Measurements from ENCODE around the gene KEL.

The KEL gene

GRCh38 chr7:142927085-142927745 is 34.9 kb downstream of the KEL start:
- DNase-seq: no peak

DNA sequence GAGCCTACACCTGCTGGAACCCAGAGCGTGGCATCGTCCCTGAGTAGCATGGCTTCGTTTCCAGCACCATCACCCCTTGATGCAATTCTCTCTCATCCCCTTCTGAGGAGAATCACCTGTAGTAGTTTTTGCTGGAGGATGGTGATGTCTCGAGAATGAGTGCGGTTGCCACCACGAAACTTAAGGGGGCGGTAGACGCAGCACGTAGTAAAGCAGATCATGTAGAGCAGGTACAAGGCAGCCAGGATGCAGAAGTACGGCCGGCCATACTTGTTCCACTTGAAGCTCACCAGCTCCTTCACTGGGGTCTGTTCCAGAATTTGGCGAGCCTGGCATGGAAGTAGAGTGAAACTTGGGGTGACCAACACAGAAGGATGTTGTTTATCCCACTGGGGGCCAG is 36.8 kb downstream of the KEL start:
- no peak for DNase-seq

DNA sequence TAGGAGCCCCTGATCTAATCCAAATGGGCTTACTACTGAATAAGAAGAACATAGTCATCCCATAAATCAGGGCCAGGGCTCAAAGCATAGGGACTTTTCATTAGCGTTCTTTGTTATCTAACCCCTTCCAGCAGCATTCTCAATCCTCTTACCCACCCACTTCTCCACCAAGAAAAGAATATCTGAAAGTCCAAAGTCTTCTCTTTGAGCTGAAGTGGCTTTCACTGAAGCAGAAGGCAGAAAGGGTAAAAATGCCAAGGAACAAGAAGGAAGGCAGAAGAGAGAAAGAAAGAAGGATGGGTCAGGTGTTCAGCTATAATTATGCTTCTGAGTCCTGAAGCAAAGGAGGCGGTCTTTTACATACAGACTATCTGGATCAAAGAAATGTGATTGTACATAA is 38.8 kb downstream of the KEL start:
- DNase-seq: no peak

GRCh38 chr7:142919656-142920055 is 42.5 kb downstream of the KEL start:
- DNase-seq: no peak

GRCh38 chr7:142918901-142919300 is 43.3 kb downstream of the KEL start:
- no peak for DNase-seq

DNA sequence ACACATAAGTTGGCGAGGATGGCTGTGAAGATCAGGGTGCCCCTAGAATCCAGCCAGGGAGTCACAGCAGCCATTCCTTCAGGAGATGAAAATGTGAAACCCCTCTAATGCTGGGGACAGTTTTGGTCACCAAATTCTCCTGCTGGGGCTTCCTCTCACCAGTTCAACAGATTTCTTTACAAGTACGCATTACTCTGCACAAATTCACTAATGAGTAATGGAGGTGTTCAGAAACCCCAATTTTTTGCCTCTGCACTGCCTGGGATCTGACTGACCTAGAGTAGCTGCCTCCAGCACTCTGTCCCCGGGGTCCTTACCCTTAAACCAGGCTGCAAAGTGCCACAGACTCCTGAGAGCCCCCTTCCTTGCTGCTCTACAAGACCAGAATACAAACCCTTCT is 44.7 kb downstream of the KEL start:
- no peak for DNase-seq

DNA sequence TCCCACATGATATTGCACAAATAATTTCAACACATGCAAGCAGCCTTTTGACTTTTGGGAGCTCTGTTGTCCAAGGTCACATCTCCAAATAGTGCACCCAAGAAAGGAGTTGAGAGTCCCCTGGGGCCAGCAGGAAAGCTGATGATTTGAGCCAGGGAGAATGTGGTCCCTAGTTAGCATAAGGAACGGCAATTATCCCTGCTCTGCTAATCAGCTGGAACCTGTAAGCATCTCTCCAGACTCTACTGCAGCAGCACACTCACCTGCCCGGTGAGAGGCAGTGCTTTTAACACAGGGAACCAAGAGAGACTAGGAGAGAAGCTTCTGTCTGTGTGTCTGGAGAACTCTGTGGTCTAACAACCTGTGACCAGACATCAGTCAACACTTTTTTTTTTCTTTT is 45.7 kb downstream of the KEL start:
- DNase-seq: no peak

GRCh38 chr7:142915315-142915714 is 46.8 kb downstream of the KEL start:
- DNase-seq: no peak

DNA sequence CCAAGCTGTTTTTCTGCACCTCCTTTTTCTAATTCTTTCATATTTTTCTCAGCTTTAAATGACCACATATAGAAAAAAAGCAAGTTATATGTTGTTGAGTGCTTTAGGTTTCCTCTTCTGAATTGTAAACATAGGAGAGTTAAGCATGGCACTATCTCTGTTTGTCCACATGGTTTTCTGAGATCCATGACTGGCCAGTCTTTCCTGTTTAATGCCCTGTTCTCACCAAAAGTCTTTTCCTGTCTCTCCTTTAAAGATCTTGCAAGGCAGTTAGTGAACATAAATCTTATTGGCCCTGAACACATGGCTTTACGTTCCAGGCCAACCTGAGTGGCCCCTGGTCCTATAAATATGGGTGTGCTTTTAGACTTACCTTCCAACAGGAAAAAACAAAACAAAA is 48.0 kb downstream of the KEL start:
- no peak for DNase-seq

- no peak for DNase-seq
Measured at GRCh38 chr7:142913566-142913965, 48.6 kb downstream of the KEL start.

DNA sequence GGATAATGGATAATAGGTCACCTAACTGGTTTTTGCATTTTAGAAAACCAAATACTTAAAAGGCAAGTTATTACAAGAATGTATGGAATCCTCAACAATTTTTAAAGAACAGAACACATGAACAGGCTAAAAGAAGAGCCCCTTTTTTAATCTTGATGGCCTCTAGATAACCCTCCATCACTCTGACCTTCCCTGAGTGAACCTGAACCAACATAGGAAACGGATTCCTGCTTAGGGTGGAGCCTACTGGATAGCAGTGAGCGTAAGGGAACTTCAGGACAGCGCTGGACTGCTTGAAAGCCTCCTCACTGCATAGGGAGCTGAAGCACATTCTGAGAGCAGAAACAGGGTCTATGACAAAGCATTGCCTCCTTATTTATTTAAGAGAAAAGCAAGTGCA is 49.1 kb downstream of the KEL start:
- DNase-seq: no peak

DNA sequence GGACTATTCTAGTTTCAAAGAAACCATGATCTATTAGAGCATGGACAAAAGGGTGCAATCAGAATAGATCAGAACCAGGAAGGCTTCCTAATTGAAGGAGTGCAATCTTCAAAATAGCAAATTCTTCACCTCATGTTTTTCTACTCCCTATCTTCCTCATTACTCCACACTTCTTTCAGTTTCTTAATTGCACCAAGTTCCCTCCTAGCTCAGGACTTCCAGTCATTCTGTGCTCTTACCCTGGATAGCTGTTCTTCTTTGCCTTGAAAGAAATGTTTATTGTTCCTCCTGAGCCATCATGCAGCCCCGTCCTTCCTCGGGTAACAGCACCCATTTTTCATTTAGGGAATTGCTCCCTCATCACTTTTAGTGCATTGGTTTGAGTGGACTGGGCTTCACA is 51.7 kb downstream of the KEL start:
- no peak for DNase-seq

DNA sequence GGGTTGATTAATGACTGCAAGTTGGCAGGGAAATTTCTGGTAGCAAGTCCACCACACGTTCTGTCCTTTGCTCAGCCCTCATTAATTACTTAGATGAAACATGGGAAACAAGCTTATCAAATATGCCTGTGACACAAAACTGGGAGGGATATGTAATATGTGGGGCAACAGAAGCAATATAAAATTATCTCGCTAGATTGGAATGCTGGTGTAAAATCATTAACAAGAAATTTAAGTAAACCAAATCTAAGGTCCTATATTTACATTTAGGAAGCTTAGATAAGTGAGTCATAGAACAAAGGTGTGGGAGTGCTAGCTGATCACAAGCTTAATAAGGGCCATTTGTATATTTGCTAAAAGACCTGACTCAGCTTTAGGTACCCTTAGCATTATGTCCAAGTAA is 52.1 kb downstream of the KEL start:
- no peak for DNase-seq

DNA sequence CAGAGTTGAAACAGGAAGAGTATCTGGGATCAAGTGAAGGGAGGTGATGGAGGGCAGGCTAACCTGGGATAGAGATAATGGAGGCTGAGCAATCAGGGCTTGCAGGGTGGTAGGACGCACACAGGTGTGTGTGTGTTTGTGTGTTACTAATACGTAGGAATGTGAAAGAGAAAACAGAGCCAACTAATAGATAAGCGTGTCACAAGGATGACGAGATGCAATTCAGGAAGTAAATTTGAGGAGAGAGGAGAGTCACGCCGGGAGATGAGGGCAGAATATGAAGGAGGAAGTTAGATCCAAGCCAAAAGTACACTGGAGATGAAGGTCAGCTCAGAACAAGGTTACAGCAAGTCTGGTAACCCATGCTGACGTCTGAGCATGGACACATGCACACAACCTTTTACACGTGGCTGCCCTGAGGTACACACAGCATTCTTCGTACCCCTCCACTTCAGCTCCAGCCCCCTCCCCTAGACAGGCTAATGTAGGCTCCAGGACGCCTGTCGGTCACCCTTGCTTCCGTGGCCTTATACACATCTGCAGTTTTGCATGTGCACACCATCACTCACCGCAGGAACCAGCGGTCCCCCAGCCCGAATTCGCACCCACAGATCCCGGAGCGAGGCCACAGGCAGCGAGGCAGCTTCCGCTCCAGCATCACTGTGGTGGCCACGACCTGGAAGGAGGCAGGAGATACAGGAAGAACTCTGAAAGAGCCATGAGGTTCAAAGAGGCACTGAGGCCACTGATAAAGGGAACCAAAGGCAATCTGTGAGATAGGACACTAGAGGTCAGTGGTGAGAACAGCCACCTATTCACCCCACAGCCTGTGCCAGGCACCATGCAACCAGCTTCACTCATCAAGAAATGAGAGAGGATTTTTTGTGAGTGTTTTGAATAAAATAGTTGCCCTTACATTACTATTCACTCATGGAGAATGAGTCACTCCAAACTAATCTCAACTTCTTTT is 53.0 kb downstream of the KEL start:
- DNase-seq: no peak

DNA sequence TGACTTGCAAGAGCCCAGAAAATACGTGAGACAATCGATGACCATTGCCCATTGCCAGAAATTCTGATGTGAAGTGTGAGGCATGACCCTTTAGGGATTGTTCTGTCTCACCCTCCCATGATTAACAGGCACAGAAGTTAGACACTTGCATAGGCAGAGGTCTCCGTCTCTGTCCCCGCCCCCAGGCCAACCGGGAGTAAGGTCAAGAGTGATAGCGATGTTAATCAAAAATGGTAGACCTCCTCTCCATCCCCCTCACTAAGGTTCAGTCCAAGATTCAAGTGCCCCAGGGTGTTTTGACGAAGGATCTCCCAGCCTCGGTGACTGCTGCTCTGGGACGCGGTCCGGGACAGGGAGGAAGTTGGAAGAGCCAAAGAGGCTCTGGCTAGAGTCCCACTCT is 53.9 kb downstream of the KEL start:
- DNase-seq: no peak

DNA sequence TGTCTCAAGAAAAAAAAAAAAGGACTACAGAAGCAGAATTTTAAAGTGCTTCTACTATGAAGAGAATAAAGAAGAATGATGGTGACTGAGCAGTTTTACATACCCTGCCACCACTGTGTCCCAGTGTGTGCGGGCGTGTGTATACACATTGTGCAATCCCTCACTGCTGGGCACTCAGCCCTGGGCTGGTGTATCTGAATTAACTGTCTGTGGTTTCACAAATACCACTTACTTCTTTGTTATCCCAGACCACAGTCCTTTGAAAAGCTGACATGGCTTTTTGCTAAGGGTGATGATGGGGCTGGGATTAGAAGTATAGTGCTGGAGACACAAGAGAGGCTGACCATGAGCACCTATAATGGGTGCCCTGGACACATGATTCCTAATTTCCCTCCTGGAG is 55.5 kb downstream of the KEL start:
- DNase-seq: no peak

DNA sequence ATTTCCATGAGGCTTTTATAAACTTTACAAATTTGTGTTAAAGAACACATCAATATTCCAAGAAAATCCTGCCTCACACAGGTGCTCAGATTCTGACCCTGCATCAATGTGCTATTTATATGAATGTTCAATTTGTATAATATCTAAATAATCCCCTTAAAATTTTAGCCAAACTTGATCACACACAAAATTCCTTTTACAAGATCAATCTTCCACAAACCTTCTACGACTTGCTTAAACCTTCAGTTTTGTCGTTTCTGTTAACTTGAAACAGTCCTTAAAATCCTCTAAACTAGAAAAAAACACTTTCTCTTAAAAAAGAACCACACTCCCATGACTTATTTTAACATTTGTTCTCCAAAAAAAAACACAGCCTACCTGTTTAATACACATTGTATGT is 56.4 kb downstream of the KEL start:
- no peak for DNase-seq

DNA sequence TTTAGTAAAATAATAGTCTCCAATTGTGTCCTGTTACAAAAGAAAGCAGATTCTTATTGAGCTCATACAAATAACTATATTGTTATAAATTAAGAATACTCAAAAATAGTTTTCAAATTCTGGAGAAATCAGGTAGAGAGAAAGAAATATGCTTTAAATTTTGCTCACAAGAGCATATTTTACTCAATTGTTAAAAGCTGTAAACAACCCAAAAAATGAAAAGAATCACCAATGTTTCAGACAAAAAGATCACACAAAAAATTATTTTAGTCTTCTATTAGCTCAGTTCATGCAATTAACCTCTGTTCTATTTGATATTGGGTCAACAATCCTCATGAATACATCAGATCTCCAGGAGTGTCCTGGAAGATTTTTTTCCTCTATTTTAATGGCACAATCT is 58.0 kb downstream of the KEL start:
- DNase-seq: no peak

DNA sequence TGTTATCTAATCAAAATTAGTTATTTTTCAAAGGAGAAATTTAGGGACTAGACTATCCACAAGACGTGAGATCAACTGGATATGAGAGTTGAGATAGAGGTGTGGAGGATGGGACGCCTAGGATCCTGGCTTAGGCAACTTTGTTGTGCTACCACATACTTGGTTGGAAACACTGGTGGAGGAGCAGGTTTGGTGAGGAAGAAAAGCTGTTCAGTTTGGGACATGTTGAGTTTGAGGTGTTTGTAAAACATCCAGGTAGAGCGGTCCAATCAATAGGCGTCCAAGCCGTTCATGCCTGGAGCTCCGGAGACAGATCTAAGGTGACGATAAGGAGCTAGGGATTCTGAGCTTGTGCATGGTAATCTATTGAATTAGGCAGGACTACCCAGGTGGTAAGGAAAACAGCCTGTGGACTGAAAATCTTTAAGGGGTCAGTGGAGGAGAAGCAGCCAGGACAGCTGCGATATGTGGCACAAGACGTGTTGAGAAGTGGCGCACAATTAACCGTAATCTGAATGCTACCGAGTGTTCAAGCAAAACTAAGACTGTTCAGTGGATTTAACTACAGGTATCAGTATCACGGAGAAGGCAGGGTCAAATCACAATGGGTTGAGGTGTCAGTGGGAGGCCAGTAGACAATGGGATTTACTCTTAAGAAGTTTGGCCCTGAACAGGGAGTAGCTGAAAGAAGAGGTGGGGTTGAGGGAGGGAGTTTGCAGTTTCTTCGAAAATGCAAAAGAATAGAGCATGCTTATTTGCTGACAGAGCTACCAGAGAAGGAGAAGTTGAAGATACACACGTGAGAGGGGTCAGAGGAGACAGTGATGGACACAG is 60.5 kb downstream of the KEL start:
- DNase-seq: no peak

DNA sequence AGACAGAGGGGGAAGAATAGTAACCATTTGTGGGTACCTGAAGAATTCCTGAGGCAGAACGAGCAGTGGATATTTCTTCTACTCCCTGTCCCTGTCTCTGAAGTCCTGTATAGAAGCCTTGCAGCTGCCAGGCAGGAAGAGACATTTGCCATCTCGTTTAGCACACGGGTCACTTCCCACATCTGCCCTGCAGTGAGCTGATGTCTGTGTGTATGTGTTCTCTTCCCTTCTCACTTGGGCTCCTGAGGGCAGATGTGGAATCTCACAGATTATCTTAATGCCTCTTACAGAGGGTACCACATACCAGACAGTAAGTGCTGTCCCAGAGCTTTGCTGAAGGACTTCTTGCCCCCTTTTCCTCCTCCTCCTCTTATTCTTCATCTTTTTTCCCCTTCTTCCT is 62.5 kb downstream of the KEL start:
- no peak for DNase-seq

GRCh38 chr7:142898377-142899170 is 63.6 kb downstream of the KEL start:
- no peak for DNase-seq

DNA sequence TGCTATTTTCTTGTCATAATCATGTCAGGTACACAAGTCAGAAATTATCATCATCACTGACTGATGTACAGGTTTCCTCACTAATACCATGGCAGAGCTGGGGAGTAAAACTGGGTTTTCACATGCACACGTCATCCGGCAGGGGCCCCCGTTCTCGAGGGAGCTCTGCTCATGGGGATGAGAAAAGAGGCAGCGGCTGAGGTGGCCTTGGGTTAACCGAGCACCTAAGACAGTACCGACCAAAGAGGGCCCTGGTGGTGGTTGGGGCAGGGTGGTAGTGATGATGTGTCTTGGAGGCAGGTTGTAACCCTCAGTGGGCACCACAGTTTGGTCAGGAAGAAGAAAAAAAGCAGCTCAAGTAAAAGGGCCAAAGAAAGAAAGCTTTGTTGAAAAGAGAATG is 64.5 kb downstream of the KEL start:
- no peak for DNase-seq
